ENCODE measurements around the gene NPY5R. TPM values are rescaled to one million over a fixed set of nuclear protein-coding genes. Genes with fewer than 3 reads are reported as not detected.
A peak's percentile ranks its signal among the peaks of the same experiment; 100 is the strongest.

NPY5R gene
- total RNA-seq, 4 donors from 2014 or later, result 1.4 to 2.7 (median 2.0) TPM

DNA sequence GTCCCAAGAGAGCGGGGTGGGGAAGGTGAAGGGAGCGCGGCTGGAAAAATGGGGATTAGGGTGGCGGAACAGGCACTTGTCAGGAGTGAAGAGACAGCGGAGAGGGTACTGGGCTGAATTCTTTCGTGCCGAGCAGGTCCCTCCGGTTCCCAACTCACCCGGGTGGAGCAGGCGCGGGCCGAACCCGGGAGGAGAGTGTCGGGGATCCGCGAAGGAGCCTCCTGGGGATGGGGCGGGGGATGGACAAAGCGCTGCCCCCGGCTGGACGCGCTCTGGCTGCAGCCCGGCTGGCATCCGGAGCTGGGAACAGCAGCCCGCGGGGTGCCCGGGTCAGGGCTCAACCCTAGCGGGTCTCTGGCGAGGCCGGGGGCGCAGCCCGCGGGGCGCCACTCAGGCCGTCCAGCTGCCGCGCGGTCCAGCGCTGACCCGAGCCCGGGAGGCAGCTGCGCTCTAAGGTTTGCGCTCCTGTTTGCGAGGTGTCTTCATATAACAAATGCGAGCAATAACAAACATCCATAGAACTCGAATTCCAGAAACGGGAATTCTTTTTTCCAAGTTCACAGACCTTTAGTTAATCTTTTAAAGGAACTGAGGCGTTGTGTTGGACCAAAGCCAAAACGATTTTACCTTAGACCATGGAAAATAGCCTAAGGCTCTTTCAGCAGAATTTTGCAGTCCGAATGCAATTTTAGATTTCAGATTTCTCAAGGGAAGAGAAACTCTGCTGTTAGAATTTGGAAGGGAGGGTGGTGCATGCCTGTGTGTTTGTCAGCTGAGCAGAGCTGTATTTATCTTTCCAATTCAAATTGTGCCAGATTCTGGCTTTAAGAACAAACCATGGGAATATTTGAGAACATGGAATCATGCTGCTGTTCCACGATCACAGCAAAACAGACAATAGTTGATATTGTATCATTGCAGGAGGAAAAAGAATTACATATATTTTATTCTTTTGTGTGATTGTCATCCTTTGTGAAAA is 744 bp downstream of the NPY5R start:
- no peaks in the 10 kb centered on the region for H3K36me3 ChIP-seq
- peaks cover 19% of the 10 kb centered on the region for H3K4me1 ChIP-seq
- TF ChIP-seq EP300 (IDR thresholded peaks at IDR 0.05), result no peak
- TF ChIP-seq POLR2AphosphoS5 (IDR thresholded peaks at IDR 0.05), result no peak
- TF ChIP-seq CTCF (IDR thresholded peaks at IDR 0.05), result no peak
- no peak for TF ChIP-seq POLR2A (IDR thresholded peaks at IDR 0.05)
- H3K4me3 ChIP-seq, result peak overlapping the region; percentile 56
- peak overlapping the region; percentile 50 for H3K27ac ChIP-seq
- DNase-seq (ENCODE audit: low spot score in 2 of 2), result peak in 1 of 2 donors; percentile 60
- peaks cover 46% of the 10 kb centered on the region for H3K27me3 ChIP-seq
- 3% methylated on average over 14 of the region's 50 CpGs for WGBS
- no peaks in the 10 kb centered on the region for H3K9me3 ChIP-seq

DNA sequence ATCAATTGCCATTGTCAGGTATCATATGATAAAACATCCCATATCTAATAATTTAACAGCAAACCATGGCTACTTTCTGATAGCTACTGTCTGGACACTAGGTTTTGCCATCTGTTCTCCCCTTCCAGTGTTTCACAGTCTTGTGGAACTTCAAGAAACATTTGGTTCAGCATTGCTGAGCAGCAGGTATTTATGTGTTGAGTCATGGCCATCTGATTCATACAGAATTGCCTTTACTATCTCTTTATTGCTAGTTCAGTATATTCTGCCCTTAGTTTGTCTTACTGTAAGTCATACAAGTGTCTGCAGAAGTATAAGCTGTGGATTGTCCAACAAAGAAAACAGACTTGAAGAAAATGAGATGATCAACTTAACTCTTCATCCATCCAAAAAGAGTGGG is 7.0 kb downstream of the NPY5R start:
- Histone ChIP-seq H3K9me3 (no peaks in the 10 kb centered on the region), H3K27ac (no peak overlapping the region), H3K4me1 (no peaks in the 10 kb centered on the region), H3K4me3 (no peak overlapping the region), H3K27me3 (peaks cover 13% of the 10 kb centered on the region), H3K36me3 (no peaks in the 10 kb centered on the region)
- TF ChIP-seq CTCF (IDR thresholded peaks at IDR 0.05) (no peak), EP300 (IDR thresholded peaks at IDR 0.05) (no peak), POLR2AphosphoS5 (IDR thresholded peaks at IDR 0.05) (no peak), POLR2A (IDR thresholded peaks at IDR 0.05) (no peak)
- DNase-seq (ENCODE audit: low spot score in 2 of 2), result no peak

DNA sequence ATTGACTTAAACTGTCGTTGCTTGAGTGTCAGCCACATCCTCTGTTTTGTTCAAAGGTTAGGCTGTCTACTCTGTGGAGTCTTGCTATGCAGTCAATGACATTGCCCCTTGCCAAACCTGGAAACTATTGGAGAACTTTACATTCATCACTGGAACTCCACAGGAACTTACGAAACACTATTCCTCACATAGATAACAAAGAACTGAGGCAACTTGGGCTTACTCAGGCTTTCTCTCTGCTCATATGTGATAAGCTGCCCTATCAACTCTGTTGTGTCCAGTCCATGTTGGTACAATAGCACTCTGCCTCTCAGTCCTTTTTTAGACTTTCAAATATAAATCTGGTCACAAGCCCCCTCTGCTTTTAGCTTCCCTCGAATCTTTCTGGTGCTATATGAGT is 9.4 kb downstream of the NPY5R start:
- DNase-seq (ENCODE audit: low spot score in 2 of 2), result no peak
- Histone ChIP-seq H3K27me3 (peaks cover 4% of the 10 kb centered on the region), H3K36me3 (no peaks in the 10 kb centered on the region), H3K9me3 (no peaks in the 10 kb centered on the region), H3K4me3 (no peak overlapping the region), H3K27ac (no peak overlapping the region), H3K4me1 (no peaks in the 10 kb centered on the region)
- whole genome bisulfite sequencing, result 75% methylated on average over 3 of the region's 3 CpGs
- TF ChIP-seq EP300 (IDR thresholded peaks at IDR 0.05), result no peak
- no peak for TF ChIP-seq POLR2AphosphoS5 (IDR thresholded peaks at IDR 0.05)
- no peak for TF ChIP-seq CTCF (IDR thresholded peaks at IDR 0.05)
- no peak for TF ChIP-seq POLR2A (IDR thresholded peaks at IDR 0.05)

DNA sequence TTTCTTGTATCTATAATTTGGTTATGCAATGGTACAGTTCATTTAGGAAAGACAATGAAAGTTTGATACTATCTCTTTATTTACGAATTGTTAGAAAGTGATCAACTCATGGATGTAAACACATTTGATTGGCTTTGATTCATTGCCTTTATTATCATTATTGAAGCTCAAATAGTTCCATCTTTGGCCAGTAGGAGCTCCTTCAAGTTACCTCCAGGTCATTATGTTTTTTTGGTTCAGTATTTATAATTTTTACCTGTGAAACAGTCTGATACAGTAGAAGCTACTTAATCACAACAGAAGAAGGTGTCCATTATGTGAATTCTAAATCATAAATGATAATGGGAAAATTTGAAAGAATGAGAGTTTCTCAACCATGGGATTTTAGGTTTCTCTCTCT is 12.4 kb downstream of the NPY5R start:
- H3K27ac ChIP-seq, result no peak overlapping the region
- H3K9me3 ChIP-seq, result no peaks in the 10 kb centered on the region
- WGBS, result 93% methylated on average over 1 of the region's 1 CpG
- no peaks in the 10 kb centered on the region for H3K27me3 ChIP-seq
- DNase-seq (ENCODE audit: low spot score in 2 of 2), result no peak
- no peak overlapping the region for H3K4me3 ChIP-seq
- TF ChIP-seq POLR2AphosphoS5 (IDR thresholded peaks at IDR 0.05), result no peak
- no peak for TF ChIP-seq CTCF (IDR thresholded peaks at IDR 0.05)
- no peak for TF ChIP-seq POLR2A (IDR thresholded peaks at IDR 0.05)
- no peak for TF ChIP-seq EP300 (IDR thresholded peaks at IDR 0.05)
- no peaks in the 10 kb centered on the region for H3K4me1 ChIP-seq
- H3K36me3 ChIP-seq, result no peaks in the 10 kb centered on the region

- no peak for DNase-seq (ENCODE audit: low spot score in 2 of 2)
- Histone ChIP-seq H3K4me1 (no peaks in the 10 kb centered on the region), H3K27ac (no peak overlapping the region), H3K27me3 (peaks cover 9% of the 10 kb centered on the region), H3K9me3 (no peaks in the 10 kb centered on the region), H3K36me3 (no peaks in the 10 kb centered on the region), H3K4me3 (no peak overlapping the region)
- 54% methylated on average over 3 of the region's 3 CpGs for WGBS
- no peak for TF ChIP-seq POLR2A (IDR thresholded peaks at IDR 0.05)
- no peak for TF ChIP-seq CTCF (IDR thresholded peaks at IDR 0.05)
- no peak for TF ChIP-seq EP300 (IDR thresholded peaks at IDR 0.05)
- no peak for TF ChIP-seq POLR2AphosphoS5 (IDR thresholded peaks at IDR 0.05)
These were observed 24.0 kb downstream of the NPY5R start for GRCh38 chr4:163367651-163368050.

Data from suprapubic skin (tissue), 4 donors.